ENCODE results near the gene AARS2. TPM values are rescaled to one million over a fixed set of nuclear protein-coding genes. Genes with fewer than 3 reads are reported as not detected.

The AARS2 gene
- total and polyA plus RNA-seq, 10 of the 15 experiments (the other 5 are each of a cell fraction or from before 2014, with no cell fraction given), result 0.71 to 18.3 (median 12.7) TPM

- no peaks in the 10 kb centered on the region; a peak in 2 of 4 replicates for H3K27me3 ChIP-seq (replicated peaks in 1 of 2; ENCODE audit: control insufficient read depth in 2 of 2, insufficient read depth in 2 of 2, low read length in 1 of 2)
- 0 out of 4 replicates have a peak, but pooled peaks cover 0 to 3% of the 10 kb centered on the region in 2 experiments for H3K36me3 ChIP-seq (ENCODE audit: control insufficient read depth in 2 of 2, insufficient read depth in 2 of 2, low read length in 1 of 2)
- ChIA-PET POLR2A (no interaction called here), RAD21 (ENCODE audit: unreplicated experiment) (no interaction called here), CTCF (interaction anchor here (1.0 kb wide), 1 partner anchor 22 kb away, joined by 3 read pairs; no protein-coding TSS in a partner anchor), SMC1A (ENCODE audit: uncharacterized antibody, unreplicated experiment) (no interaction called here)
- in situ Hi-C loops (cut with MboI), result no loop called here
- DNase-seq (ENCODE audit: low read depth, low spot score) (no peak), ATAC-seq (no peak), FAIRE-seq (no peak)
- H3K79me2 ChIP-seq (ENCODE audit: control insufficient read depth, insufficient read depth, low read length), result peaks cover 11% of the 10 kb centered on the region
- intact Hi-C loops (cut with micrococcal nuclease; ENCODE audit: unreplicated experiment), result no loop called here
- TF ChIP-seq TCF3 (IDR thresholded peaks at IDR 0.05; ENCODE audit: borderline replicate concordance, insufficient read depth, low read depth, low read length) (no peak), TBL1XR1 (IDR thresholded peaks at IDR 0.05; ENCODE audit: low read depth, low read length) (no peak), ZNF687 (IDR thresholded peaks at IDR 0.05) (no peak), SRF (IDR thresholded peaks at IDR 0.05; ENCODE audit: low read depth in 2 of 2, low read length in 2 of 2) (no peak), KAT2A (conservative IDR thresholded peaks at IDR 0.05; ENCODE audit: control insufficient read depth, low read depth, low read length) (no peak)
- 33% methylated on average over 5 of the region's 5 CpGs for WGBS (ENCODE audit: insufficient coverage, insufficient replicate concordance, low lambda C conversion rate, missing lambda C conversion rate)
- H2AFZ ChIP-seq (ENCODE audit: control insufficient read depth, low read depth, low read length), result no peak overlapping the region
- H4K20me1 ChIP-seq (ENCODE audit: control insufficient read depth, insufficient read depth), result no peaks in the 10 kb centered on the region
- no peaks in the 10 kb centered on the region for H3K9me3 ChIP-seq (replicated peaks; ENCODE audit: control insufficient read depth, insufficient read depth, low read length)
- BruUV-seq (replicated peaks), result no TSS peak
- H3K4me2 ChIP-seq (ENCODE audit: control insufficient read depth, insufficient read depth), result no peak overlapping the region
- no peak overlapping the region for H3K4me3 ChIP-seq
- H3K27ac ChIP-seq (ENCODE audit: control insufficient read depth, insufficient read depth), result no peak overlapping the region
- peaks cover 5% of the 10 kb centered on the region for H3K4me1 ChIP-seq (ENCODE audit: control insufficient read depth, insufficient read depth, low read length)
- H3K9ac ChIP-seq (ENCODE audit: control insufficient read depth, insufficient read depth, low read length), result no peak overlapping the region
Observed at GRCh38 chr6:44315951-44316350, 2.8 kb upstream of the AARS2 start.
